B cell (primary cell): ENCODE measurements around the gene CFAP20. TPM values are rescaled to one million over a fixed set of nuclear protein-coding genes. Genes with fewer than 3 reads are reported as not detected.

ENCODE experiments used
- ATAC-seq: fragments of 200-7000 bp; cut with Tn5 transposase; one replicate; pipeline ENCODE4 v1.10.0; 2021; ENCODE audit warnings: low read depth, mild to moderate bottlenecking, moderate number of reproducible peaks, moderate library complexity
- CTCF ChIA-PET: fragments of 350-600 bp; sonication (Branson Sonifier 250); formaldehyde crosslinking; loops from one replicate; lab custom pipeline; 2021; ENCODE audit warnings: antibody characterized with exemption, inconsistent platforms; lab: Charles Lee
- POLR2A ChIA-PET: fragments of 350-600 bp; sonication (Branson Sonifier 250); formaldehyde crosslinking; loops from one replicate; lab custom pipeline; 2021; ENCODE audit warnings: antibody characterized with exemption; lab: Charles Lee
- DNase-seq: peaks from one replicate; pipeline ENCODE4 v3.0.0; 2013
- H2AFZ ChIP-seq: 2 replicates; pipeline ENCODE4 v1.6.1; 2012; ENCODE audit warnings: mild to moderate bottlenecking, low read depth, low read length; ENCODE audit not compliant: insufficient read depth, poor library complexity, severe bottlenecking
- H3K27ac ChIP-seq, 2 donors: 1 replicate in 1 of 2; 2 replicates in 1 of 2; pipeline ENCODE4 v1.5.1; 2012 to 2013; ENCODE audit warnings: low read length in 2 of 2, mild to moderate bottlenecking in 2 of 2, moderate library complexity in 1 of 2
- H3K27me3 ChIP-seq, 4 experiments: fragments of 200-600 bp in 1 of 4; sonication (generic) in 1 of 4; replicated peaks in 1 of 4; 1 replicate in 2 of 4; 2 replicates in 2 of 4; pipeline versions ENCODE4 v1.6.1 to v1.7.0; 2013 to 2016; ENCODE audit warnings: low read length in 3 of 4, mild to moderate bottlenecking in 2 of 4, mixed read lengths in 1 of 4, moderate library complexity in 1 of 4; ENCODE audit not compliant: insufficient read depth in 4 of 4, control insufficient read depth in 3 of 4; ENCODE audit errors: control extremely low read depth in 1 of 4
- H3K36me3 ChIP-seq, 2 experiments: replicated peaks in 1 of 2; 1 replicate in 1 of 2; 2 replicates in 1 of 2; pipeline versions ENCODE4 v1.6.1 to v1.7.1; 2013; ENCODE audit warnings: low read length in 1 of 2; ENCODE audit not compliant: insufficient read depth in 2 of 2, control insufficient read depth in 1 of 2; ENCODE audit errors: control extremely low read depth in 1 of 2, extremely low read depth in 1 of 2
- H3K4me1 ChIP-seq, 2 donors: fragments of 200-600 bp in 1 of 2; sonication (generic) in 1 of 2; 1 replicate in 1 of 2; 2 replicates in 1 of 2; pipeline versions ENCODE4 v1.5.1 to v1.6.1; 2013 to 2017; ENCODE audit warnings: low read length in 2 of 2; ENCODE audit not compliant: control insufficient read depth in 2 of 2, insufficient read depth in 2 of 2
- H3K4me2 ChIP-seq: replicated peaks from 2 replicates; pipeline ENCODE3; 2012; ENCODE audit warnings: mild to moderate bottlenecking, low read depth, low read length; ENCODE audit not compliant: poor library complexity, severe bottlenecking
- H3K4me3 ChIP-seq, 5 experiments: fragments of 200-600 bp in 1 of 5; sonication (generic) in 1 of 5; 1 replicate in 3 of 5; 2 replicates in 2 of 5; pipeline versions ENCODE4 v1.5.1 to v1.7.0; 2011 to 2016; ENCODE audit warnings: low read length in 4 of 5, mild to moderate bottlenecking in 4 of 5, low read depth in 2 of 5, control low read depth in 1 of 5, moderate library complexity in 1 of 5; ENCODE audit not compliant: insufficient read depth in 1 of 5; ENCODE audit errors: control extremely low read depth in 1 of 5, extremely low read depth in 1 of 5
- H3K79me2 ChIP-seq: fragments of 200-600 bp; sonication (generic); one replicate; pipeline ENCODE4 v1.6.0; 2016; ENCODE audit warnings: low read length; ENCODE audit not compliant: control insufficient read depth, insufficient read depth
- H3K9ac ChIP-seq: fragments of 200-600 bp; sonication (generic); 2 replicates; pipeline ENCODE4 v1.6.1; 2017; ENCODE audit warnings: mild to moderate bottlenecking, low read length, moderate library complexity
- H3K9me3 ChIP-seq, 3 donors: one replicate each; pipeline versions ENCODE4 v1.6.1 to v1.7.1; 2013; ENCODE audit warnings: low read length in 2 of 3; ENCODE audit not compliant: control insufficient read depth in 2 of 3, insufficient read depth in 1 of 3; ENCODE audit errors: control extremely low read depth in 1 of 3
- H4K20me1 ChIP-seq: 2 replicates; pipeline ENCODE4 v1.6.0; 2012; ENCODE audit warnings: mild to moderate bottlenecking, low read length; ENCODE audit not compliant: insufficient read depth, control insufficient read depth, poor library complexity, severe bottlenecking
- H3K27ac Mint-ChIP-seq: one replicate; pipeline ENCODE4 v1.8.0; 2021; ENCODE audit warnings: mixed read lengths
- H3K27me3 Mint-ChIP-seq: one replicate; pipeline ENCODE4 v1.8.0; 2021; ENCODE audit warnings: mixed read lengths
- H3K4me1 Mint-ChIP-seq: one replicate; pipeline ENCODE4 v1.8.0; 2021; ENCODE audit warnings: mixed read lengths
- H3K4me3 Mint-ChIP-seq: one replicate; pipeline ENCODE4 v1.8.0; 2021; ENCODE audit warnings: mixed read lengths
- H3K9me3 Mint-ChIP-seq: one replicate; pipeline ENCODE4 v1.8.0; 2022; ENCODE audit warnings: mixed read lengths; ENCODE audit not compliant: insufficient read depth
- CTCF ChIP-seq: fragments of 200-600 bp; IDR thresholded peaks from one replicate; pipeline ENCODE4 v1.8.0; 2022; ENCODE audit warnings: antibody characterized with exemption, mild to moderate bottlenecking
- EZH2 ChIP-seq: IDR thresholded peaks from 2 replicates; pipeline ENCODE4 v1.6.1; 2012; ENCODE audit warnings: borderline replicate concordance, low read depth, mild to moderate bottlenecking, moderate library complexity, low read length; ENCODE audit not compliant: insufficient read depth, poor library complexity, severe bottlenecking
- WGBS: methylation state at CpG from one replicate; pipeline ENCODE4 v1.1.5; 2013; ENCODE audit warnings: missing lambda C conversion rate; ENCODE audit not compliant: insufficient coverage; 5-methylcytosine and 5-hydroxymethylcytosine counted together
- intact Hi-C: fragments of 100-400 bp; cut with micrococcal nuclease; formaldehyde crosslinking; loops from one replicate; pipeline ENCODE4 v1.10.0; 2022
- polyA plus RNA-seq: library from polyadenylated mRNA; depleted of rRNA; stranded (reverse); fragments of >200 nt; gene quantifications from 2 replicates; pipeline ENCODE4 v1.2.3, GENCODE V29; 2012
- total RNA-seq, 2 donors: library from RNA; stranded (reverse); fragments of 120-200 nt in 1 of 2; gene quantifications; 1 replicate in 1 of 2; 2 replicates in 1 of 2; pipeline versions ENCODE4 v1.2.3 to v1.2.4, GENCODE V29; 2013 to 2022

The CFAP20 gene
- total and polyA plus RNA-seq, 2 donors (not counting 1 experiment from before 2014, with no cell fraction given), result 27.3 to 45.4 TPM

GRCh38 chr16:58107228-58107627, 22.0 kb downstream of the CFAP20 start:
- H3K4me3 ChIP-seq, result no peak overlapping the region
- H3K27ac Mint-ChIP-seq, result no peak overlapping the region
- H3K9me3 Mint-ChIP-seq, result no peaks in the 10 kb centered on the region
- ATAC-seq, result no peak
- H3K9ac ChIP-seq, result no peak overlapping the region
- H3K9me3 ChIP-seq, result no peaks in the 10 kb centered on the region
- ChIA-PET POLR2A (no interaction called here), CTCF (no interaction called here)
- peaks cover 12% of the 10 kb centered on the region for H3K4me1 Mint-ChIP-seq
- H3K4me3 Mint-ChIP-seq, result no peak overlapping the region
- H3K27me3 ChIP-seq, result no peaks in the 10 kb centered on the region
- H3K27me3 Mint-ChIP-seq, result no peaks in the 10 kb centered on the region
- WGBS, result no CpG with 5 or more reads among the region's 2 CpGs
- H3K4me1 ChIP-seq, result peaks cover 5 to 10% of the 10 kb centered on the region in 2 donors
- no peak for DNase-seq
- no peaks in the 10 kb centered on the region for H4K20me1 ChIP-seq
- H3K27ac ChIP-seq, result no peak overlapping the region
- H3K36me3 ChIP-seq, result peaks cover 0 to 4% of the 10 kb centered on the region in 2 experiments
- no peak overlapping the region for H2AFZ ChIP-seq
- no peak overlapping the region for H3K4me2 ChIP-seq
- H3K79me2 ChIP-seq, result no peaks in the 10 kb centered on the region
- intact Hi-C loops, result no loop called here
- TF ChIP-seq CTCF (no peak), EZH2 (no peak)

GRCh38 chr16:58105631-58106030, 23.6 kb downstream of the CFAP20 start:
- CTCF ChIA-PET, result no interaction called here
- Mint-ChIP-seq H3K27ac (no peak overlapping the region), H3K4me1 (peaks cover 12% of the 10 kb centered on the region), H3K4me3 (no peak overlapping the region), H3K27me3 (no peaks in the 10 kb centered on the region), H3K9me3 (no peaks in the 10 kb centered on the region)
- no peaks in the 10 kb centered on the region for H4K20me1 ChIP-seq
- TF ChIP-seq EZH2, result no peak
- TF ChIP-seq CTCF, result no peak
- no peaks in the 10 kb centered on the region for H3K9me3 ChIP-seq
- no peak overlapping the region for H3K27ac ChIP-seq
- no peaks in the 10 kb centered on the region for H3K27me3 ChIP-seq
- POLR2A ChIA-PET, result no interaction called here
- no peak overlapping the region for H3K9ac ChIP-seq
- ATAC-seq (no peak), DNase-seq (no peak)
- no peak overlapping the region for H3K4me3 ChIP-seq
- H3K4me2 ChIP-seq, result no peak overlapping the region
- intact Hi-C loops, result no loop called here
- peaks cover 5 to 10% of the 10 kb centered on the region in 2 donors for H3K4me1 ChIP-seq
- no peak overlapping the region for H2AFZ ChIP-seq
- no CpG with 5 or more reads among the region's 1 CpG for WGBS
- H3K36me3 ChIP-seq, result no peaks in the 10 kb centered on the region
- H3K79me2 ChIP-seq, result no peaks in the 10 kb centered on the region
